ENCODE results near the gene CD244.

The CD244 gene

DNA sequence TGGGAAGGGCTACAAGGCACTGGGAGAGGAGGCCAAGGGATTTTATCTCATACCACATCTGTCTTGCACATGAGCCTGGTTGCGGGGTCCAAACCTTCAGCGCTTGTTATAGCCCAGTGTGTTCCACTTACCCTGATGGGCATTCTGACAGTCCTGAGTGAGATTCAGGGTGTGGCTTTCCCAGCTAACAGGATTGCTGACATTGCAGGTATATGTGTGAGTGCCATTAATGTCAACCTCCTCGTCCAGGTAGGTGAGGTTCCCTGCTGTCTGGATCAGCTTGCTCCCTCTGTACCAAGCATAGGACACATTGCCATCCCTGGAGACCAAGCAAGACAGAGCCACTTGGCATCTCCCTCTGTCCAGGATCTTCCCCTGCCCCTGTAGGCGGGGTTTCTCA is 21.6 kb downstream of the CD244 start:
- DNase-seq = peak; percentile 48

DNA sequence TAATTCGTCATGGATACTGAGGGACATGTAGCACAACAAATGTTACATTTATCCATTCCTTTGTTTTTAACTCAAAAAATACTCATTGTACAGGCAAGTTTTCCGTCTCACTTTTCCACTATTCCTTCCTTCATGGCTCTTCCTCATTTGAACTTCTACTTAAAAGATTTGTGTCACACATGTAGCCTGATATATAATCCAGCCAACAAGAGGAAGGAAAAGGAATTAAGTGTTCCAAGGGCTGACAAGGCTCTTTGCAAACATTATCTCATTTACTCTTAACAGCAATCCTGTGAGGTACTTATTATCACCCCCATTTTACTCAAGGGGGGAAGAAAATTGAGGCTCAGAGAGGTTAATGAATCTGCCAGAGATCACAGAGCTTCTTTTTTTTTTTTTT is 22.9 kb downstream of the CD244 start:
- no peak for DNase-seq

DNA sequence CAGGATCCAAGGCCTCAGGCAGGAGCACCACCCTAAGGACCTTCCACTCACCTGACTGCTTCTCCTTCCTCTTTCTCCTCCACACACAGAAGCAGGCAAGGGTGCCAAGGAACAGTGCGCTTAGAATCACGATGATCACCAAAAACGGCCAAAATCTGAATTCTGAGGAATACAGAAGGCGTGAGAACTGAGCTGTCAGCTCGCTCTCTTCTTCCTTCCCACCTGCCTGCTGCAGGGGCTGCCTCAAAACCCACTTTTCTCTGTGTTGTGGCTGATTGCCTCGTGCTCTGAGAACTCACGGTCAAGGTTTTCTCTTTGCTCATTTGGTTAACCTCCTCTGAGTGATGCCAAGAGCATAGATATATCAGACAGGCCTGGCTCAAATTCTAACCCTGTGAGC is 23.8 kb downstream of the CD244 start:
- DNase-seq = peak; percentile 28

DNA sequence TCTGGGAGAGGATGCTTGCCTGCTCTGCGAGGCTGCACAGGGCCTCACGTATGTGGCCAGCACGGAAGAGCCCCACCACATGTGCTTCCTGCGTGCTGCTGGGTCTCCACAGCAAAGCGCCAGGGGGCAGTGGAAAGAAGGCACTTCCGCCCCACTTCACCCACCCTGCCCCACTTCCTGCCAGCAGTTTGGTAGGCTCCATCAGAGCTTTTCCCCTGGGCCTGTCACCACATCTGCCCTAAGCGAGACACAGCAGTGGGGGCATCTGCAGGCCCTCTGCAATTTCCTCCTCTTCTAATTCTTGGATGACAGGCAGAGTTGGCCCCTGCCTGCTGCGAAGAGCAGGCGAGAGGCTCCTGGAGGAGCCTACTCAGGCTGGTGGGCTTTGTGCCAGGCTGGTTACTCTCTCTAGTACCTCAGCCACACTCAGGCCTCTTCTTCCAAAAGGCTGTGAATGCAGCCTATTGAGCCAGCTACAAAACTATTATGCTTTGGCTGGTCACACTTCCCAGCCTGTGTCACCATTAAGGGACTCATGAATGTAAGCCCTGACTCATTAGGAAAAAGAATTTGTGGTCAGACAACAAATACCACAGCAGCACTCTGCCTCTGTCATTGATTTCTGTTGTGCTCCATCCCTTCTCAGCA is 25.0 kb downstream of the CD244 start:
- DNase-seq = peak; percentile 75

DNA sequence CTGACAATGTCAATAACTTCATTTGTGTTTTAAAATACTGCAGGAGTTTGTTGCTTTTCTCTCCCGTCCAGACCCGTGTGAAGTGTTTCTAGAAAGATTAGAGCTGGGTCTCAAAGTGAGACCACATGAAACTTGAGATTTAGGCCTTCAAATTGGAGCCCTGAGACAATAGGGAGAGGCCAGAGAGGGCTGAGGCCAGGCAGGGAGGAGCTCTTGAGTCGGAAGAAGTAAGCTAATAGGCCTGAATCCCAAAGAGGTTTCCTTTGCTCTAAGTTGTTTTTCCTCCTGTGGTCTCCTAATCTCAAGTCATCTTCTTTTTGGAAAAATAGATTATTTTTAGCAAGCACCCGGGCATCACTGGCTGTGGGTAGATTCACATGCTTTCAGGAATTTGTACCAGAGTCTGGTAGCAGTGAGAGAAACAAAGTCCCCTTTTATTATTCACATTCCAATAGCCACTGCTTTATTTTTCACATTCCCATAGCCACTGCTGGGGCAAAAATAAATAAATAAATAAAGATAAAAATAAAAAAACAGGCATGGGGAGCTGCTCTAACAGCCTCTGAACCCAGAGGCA is 25.6 kb downstream of the CD244 start:
- peak; percentile 22 for DNase-seq

DNA sequence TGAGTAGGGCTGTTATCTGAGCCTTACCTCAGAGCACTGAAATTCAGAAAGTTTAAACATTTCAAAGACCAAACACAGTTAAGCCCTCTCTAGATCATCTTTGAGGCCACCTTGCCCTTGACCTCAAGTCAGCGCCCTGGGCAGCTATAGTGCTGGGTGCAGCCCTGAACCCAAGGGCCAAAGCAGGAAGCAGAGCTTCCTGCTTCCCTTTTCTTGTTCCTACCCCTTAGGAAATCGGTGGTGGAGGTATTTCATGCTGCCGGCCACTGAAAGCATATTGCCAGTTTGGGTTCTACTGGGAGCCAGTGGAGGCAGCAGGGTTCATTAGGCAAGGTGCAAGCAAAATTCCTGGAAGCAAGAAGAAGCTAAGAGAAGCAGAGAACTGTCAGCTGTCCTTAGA is 26.1 kb downstream of the CD244 start:
- DNase-seq = peak; percentile 30

DNA sequence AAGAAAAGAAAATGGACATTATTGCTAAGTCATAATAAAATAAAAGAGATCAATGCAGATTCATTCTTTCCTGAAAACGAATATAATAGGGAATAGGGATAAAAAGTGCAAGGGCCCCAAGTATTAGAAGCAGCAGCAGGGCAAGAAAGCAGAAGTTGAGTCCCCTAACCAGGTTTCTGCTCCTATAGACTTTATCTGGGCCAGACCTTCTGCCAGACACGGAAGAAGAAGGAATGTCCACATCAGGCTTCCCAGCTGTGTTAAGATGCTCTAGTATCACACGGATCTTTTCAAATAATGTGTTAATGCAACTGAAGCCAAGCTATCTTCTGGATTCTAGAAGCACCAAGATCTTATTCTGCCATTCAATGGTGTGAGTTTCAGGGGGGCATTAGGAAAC is 26.9 kb downstream of the CD244 start:
- no peak for DNase-seq

DNA sequence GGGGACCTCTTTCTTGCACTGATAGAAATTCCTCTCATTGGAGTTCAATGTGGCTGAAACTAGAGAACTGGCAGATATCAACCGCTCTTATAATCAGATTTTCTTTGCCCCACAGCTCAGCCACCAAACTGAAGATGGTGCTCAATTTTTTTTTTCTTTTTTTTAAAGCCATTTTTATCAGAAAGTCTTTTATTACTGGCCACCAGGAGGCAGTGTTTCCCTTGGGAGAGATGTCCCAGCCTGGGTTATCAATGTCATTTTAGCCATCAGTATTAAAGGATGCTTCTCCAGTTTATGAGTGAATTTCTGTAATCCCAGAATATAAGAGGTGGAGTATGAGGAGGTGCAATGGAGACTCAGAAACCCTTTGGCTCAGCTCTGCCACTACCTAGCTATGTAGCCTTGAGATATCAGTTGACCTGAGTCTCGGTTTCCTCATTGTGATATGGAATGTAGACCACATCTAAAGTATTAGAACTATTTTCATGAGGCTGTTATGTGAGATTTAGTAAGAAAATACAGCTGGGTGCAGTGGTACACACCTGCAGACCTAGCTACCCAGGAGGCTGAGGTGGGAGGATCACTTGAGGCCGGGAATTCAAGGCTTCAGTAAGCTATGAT is 27.6 kb downstream of the CD244 start:
- peak; percentile 41 for DNase-seq

DNA sequence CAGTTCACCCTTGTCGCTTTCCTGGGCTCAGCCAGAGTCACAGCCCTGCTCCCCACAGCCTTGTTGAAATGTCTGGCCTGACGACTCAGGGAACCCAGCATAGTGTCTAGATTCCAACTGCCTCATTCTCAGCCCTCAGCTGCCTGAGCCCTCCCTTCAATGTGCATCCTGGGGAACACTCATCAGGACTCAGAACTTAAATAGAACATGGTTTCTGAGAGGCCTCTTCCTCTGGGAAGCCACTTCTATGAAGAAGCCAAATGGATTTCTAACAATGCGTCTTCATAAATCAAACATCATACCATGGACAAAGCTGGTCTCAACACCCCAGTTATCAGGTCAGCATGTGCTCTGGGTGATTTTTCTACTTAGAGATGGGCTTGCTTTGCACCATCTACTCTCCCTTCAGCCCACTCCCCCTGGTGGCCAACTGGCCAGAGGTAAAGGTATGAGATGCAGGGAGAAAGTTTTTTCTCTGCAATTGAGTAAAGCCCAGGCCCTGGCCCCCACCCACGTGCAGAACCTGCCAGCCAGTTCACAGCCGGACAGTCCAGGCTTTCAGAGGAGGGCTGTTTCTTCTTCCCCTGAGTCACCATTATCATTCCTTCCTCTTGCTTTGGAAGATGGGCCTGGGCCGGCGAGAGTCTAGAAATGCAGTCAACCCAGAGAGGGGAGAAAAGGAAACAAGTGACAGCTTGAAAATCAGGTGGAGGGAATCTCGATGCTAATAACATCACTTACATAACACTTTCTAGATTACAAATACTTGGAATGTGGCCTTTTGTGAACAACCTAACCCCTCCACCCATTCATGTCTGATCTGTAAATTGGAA is 32.1 kb downstream of the CD244 start:
- DNase-seq = peak; percentile 94

DNA sequence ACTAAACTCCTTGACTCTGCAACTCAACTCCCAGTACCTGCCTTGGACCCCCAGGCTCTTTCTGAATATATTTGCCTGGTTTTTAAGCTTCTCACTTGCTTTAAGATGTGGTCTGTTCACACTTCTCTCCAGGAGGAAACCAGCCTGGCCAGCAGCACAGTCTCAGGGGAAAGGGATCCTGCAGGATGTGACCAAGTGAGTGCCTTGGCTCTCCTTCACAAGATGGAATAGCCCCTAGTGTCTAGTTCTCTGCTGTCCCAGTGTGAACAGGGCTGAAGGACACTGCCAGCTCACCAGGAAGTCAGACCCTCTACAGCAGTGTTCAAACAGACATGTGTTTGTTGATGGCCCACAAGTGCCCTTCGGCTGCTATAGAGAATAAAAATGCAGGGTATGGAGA is 32.9 kb downstream of the CD244 start:
- no peak for DNase-seq

DNA sequence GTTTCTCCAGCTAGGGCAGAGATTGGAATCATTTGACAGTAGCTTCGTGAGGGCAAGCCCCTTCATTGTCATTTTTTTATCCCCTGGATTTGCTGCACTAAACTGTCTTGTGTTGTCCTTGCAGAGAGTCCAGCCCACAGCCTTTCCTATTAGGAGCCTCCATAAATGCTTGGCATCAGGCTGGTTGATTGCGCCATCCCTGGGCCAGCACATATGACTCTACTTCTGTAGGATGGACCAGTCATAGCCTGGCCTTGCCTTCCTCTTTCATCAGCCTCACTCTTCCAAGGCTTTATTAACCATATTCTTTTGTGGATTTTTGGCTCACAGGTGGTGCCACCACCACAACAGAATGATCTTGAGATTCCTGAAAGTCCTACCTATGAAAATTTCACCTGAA is 35.3 kb downstream of the CD244 start:
- no peak for DNase-seq

DNA sequence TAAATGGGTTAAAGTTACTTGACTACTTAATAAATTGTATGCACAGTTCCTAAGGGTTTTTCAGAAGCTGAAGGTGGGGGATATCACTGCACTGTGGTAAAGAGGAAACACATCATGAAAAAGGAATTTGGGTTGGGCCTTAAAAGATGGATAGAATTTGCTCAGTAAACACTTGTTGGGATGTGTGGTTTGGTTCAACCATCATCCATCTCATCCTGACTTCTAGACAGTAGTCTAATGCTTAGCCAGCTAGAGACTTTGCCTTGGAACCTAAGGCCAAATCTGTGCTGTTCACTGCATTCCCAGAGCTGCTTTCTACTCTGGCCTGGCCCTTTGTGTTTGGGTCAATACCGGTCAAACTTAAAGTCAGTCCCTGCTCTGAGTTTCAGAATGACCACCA is 36.1 kb downstream of the CD244 start:
- DNase-seq = no peak

DNA sequence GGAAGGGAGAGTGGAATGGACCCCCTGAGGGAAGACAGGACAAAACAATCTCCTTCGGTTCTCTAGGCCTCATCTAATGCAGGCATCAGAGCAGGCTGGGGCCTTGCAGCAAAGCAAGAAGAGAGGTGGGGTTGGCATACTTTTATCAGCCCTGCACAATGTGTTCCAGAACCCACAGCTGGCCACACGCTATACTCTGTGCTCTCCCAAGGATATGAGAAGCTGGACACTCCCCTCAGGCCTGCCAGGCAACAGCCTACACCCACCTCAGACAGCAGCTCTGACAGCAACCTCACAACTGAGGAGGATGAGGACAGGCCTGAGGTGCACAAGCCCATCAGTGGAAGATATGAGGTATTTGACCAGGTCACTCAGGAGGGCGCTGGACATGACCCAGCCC is 39.4 kb downstream of the CD244 start:
- DNase-seq = no peak

DNA sequence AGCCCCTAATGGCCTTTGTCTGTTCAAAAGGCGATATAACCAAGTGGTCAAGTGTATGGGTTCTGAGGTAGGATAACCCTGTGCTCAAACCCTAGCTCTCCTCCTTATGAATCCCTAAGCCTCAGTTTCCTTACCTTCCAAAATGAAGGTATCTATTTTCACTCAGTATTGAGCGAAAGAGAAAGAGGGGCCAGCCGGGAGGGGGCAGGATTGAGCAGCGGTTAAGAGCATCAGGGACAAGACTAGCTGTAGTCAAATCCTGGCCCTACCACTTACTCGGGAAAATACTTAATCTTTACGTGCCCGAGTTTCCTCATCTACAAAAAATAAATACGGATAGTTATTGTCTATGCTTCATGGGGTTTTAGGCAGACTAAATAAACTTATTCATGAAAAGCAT is 41.1 kb downstream of the CD244 start:
- peak; percentile 36 for DNase-seq

DNA sequence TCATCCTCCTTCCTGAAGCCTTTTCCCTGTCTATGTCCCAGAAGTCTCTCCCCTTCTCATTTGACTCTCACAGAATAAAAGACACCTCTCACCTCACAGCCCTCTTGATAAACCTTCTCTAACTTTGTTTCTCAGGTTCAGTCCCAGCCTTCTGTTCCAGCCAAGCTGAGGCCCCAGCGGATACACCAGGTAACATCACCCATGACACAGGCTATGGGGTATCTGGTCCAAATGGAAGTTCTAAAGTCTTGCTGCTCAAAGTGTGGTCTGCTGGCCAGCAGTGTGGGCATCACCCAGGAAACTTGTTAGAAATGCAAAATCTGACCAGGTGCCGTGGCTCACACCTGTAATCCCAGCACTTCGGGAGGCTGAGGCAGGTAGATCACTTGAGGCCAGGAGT is 43.5 kb downstream of the CD244 start:
- peak; percentile 33 for DNase-seq

DNA sequence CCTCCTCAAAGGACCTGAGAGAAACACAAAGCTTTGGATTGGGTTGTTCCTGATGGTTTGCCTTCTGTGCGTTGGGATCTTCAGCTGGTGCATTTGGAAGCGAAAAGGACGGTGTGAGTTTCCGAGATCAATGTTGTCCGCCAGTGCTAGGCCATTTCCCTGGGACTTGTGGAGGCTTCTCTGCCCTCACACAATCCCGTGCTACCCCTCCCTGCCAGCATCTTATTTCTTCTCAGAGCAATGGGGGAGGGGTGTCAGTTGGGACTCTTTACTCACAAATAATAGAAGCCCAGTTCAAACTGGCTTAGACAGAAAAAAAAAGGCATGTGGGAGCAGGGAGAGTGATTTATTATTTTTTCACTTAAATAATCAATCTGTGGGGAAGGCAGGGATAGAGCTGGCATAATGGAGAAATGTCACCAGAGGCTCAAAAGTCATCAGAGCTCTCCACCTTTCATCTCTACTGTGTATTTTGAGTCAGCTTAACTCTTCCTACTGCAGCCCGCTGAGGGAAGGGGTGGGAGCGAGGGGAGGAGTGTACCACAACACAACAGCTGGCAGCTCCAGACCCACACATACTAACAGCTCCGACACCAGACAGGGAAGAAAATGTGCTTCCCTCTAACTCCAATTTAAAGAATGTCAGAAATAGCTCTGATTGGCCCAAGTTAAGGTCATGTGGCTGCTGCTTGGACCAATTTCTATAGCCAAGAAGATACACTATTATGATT is 44.3 kb downstream of the CD244 start:
- peak; percentile 32 for DNase-seq

DNA sequence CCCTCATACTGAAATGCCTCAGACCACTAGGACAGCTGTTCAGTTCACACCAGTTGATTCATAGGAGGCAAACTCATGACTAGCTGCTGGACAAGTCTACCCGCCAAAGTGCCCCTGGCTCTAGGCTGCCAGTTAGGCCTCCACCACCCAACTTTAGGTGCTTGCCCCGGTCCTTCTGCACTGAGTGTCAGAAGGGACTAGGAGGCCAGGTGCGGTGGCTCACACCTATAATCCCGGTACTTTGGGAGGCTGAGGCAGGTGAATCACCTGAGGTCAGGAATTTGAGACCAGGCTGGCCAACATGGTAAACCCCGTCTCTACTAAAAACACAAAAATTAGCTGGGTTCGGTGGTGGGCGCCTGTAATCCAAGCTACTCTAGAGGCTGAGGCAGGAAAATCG is 47.8 kb downstream of the CD244 start:
- peak; percentile 35 for DNase-seq

DNA sequence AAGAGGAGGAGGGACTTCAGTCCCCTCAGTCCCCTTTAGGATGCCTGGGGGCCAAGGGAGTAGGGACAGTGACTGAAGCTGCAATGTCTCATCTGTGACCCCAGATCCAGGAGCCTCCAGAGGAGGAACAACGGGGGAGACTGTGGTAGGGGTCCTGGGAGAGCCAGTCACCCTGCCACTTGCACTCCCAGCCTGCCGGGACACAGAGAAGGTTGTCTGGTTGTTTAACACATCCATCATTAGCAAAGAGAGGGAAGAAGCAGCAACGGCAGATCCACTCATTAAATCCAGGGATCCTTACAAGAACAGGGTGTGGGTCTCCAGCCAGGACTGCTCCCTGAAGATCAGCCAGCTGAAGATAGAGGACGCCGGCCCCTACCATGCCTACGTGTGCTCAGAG is 48.4 kb downstream of the CD244 start:
- no peak for DNase-seq

DNA sequence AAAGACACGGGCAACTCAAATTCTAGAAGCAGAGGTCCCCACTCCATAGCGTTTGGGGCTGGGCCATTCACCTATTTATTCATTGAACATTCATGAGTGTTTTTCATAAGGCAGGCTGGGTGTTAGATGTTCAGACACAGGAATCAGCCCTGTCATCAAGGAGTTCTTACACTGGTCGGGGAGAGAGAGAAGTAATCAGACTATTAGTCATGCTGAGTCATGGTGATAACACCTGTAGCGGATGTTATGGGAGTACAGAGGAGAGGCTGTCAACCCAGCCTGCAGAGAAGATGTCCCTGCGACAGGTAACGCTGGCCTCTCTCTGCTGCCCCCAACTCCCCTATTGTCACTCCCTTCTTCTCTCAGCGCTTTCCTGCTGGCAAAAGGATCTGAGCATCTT is 49.5 kb downstream of the CD244 start:
- DNase-seq = peak; percentile 73

DNA sequence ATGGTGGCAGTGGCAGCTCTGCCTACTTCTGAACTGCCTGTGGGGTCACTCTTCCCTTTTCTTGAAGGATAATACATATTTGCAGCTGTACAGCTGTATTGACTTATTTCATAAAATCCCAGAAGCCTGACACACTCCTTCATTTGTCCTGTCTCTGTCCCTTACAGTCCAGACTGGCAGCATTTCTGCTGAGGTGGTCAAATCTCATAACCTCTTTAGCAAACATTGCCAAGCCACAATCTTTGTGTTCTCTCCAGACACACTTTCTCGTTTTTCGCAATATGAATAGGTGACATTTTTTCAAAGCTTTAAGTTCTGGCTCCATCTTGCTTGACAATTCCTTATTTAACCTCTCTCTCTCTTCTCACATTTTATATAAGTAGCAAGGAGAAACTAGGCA is 51.5 kb downstream of the CD244 start:
- DNase-seq = no peak

DNA sequence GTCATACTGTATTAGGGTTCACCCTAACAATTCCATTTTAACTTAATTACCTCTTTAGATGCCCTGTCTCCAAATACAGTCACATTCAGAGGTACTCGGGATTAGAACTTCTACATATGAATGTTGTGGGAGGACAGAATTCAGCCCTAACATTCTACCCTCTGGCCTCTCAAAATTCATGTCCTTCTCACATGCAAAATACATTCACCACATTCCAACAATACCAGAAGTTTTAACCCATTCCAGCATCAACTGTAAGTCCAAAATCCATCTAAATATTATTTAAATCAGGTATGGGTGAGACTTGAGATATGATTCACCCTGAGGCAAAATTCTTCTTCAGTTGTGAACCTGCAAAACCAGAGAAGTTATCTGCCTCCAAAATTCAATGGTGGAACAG is 52.2 kb downstream of the CD244 start:
- DNase-seq = no peak

DNA sequence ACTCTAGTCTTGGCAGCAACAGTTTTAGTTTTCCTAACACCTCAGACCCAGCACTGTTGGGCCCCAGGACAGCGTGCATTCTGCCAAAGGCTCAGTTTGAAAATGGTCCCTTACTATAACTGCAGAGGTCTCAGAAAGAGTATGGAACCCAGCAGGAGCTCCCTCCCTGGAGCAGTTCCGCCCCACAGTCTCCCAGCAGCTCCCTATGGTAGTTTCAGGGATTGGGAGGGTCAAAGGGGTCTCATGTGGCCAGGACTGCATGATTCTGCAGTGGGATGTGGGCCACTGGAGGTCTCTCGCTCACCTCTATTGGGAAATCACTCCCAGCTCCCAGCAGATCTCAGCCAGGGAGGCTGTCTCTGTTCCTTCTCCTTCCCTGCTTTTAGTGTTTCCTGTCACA is 54.4 kb downstream of the CD244 start:
- DNase-seq = no peak

DNA sequence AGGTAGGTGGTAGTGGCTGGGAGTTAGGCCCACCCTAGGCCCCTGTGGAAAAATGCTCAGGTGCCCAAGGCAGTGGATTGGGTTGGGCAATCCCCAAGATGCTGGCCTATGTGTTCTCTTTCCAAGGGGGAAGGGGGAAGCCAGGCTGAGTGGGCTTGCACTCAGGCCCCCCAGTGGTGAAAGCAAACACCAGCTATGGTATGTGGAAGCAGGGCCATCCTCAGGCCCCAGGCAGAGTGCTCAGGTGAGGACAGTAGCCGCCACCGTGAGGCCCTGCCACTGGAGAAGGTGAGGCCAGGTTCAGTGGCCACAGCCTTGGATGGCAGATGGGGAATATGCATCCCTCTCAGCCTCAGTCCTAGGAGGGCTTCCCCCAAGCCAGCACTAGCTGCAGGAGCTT is 54.9 kb downstream of the CD244 start:
- DNase-seq = peak; percentile 41
